Naive thymus-derived CD4-positive, alpha-beta T cell (primary cell): Measurements from ENCODE around the gene KRT4. TPM values are rescaled to one million over a fixed set of nuclear protein-coding genes. Genes with fewer than 3 reads are reported as not detected.

Source experiments
- ATAC-seq: fragments of 150-1000 bp; cut with Tn5 transposase; 2 replicates; pipeline ENCODE4 v1.10.0; 2021; ENCODE audit warnings: mild to moderate bottlenecking, moderate library complexity
- CTCF ChIA-PET: fragments of 350-600 bp; sonication (Branson Sonifier 250); formaldehyde crosslinking; loops from one replicate; lab custom pipeline; 2021; ENCODE audit warnings: antibody characterized with exemption; lab: Charles Lee
- POLR2A ChIA-PET: fragments of 350-600 bp; sonication (Branson Sonifier 250); formaldehyde crosslinking; loops from one replicate; lab custom pipeline; 2021; ENCODE audit warnings: antibody characterized with exemption, inconsistent platforms; lab: Charles Lee
- DNase-seq, 9 donors: peaks; one replicate each; pipeline versions ENCODE4 v3.0.0 to v3.0.0-alpha.2; 2020 to 2022; ENCODE audit warnings: mixed read lengths in 1 of 9
- H3K27ac ChIP-seq: one replicate; pipeline ENCODE4 v1.7.0; 2013; ENCODE audit warnings: mild to moderate bottlenecking, low read depth, low read length, moderate library complexity
- H3K27me3 ChIP-seq, 2 donors: one replicate each; pipeline ENCODE4 v1.7.0; 2013; ENCODE audit warnings: low read length in 2 of 2, mild to moderate bottlenecking in 2 of 2, moderate library complexity in 2 of 2; ENCODE audit not compliant: control insufficient read depth in 2 of 2, insufficient read depth in 2 of 2
- H3K36me3 ChIP-seq, 3 experiments: 1 replicate in 2 of 3; 2 replicates in 1 of 3; pipeline ENCODE4 v1.7.0; 2013; ENCODE audit warnings: low read length in 3 of 3, mild to moderate bottlenecking in 3 of 3, moderate library complexity in 1 of 3; ENCODE audit not compliant: insufficient read depth in 3 of 3, control insufficient read depth in 2 of 3
- H3K4me1 ChIP-seq, 2 donors: one replicate each; pipeline ENCODE4 v1.7.0; 2013; ENCODE audit warnings: low read length in 2 of 2, mild to moderate bottlenecking in 2 of 2, moderate library complexity in 1 of 2; ENCODE audit not compliant: control insufficient read depth in 2 of 2, insufficient read depth in 2 of 2
- H3K4me3 ChIP-seq: 2 replicates; pipeline ENCODE4 v1.7.0; 2013; ENCODE audit warnings: mild to moderate bottlenecking, low read length
- H3K9me3 ChIP-seq, 3 experiments: 1 replicate in 2 of 3; 2 replicates in 1 of 3; pipeline ENCODE4 v1.7.0; 2013; ENCODE audit warnings: low read length in 3 of 3; ENCODE audit not compliant: control insufficient read depth in 2 of 3
- H3K27ac Mint-ChIP-seq, 9 donors: one replicate each; pipeline ENCODE4 v1.8.0; 2020 to 2022; ENCODE audit warnings: mixed read lengths in 9 of 9, mild to moderate bottlenecking in 8 of 9, moderate library complexity in 5 of 9, inconsistent platforms in 2 of 9
- H3K27me3 Mint-ChIP-seq, 5 donors: one replicate each; pipeline ENCODE4 v1.8.0; 2021 to 2022; ENCODE audit warnings: mixed read lengths in 5 of 5, mild to moderate bottlenecking in 1 of 5
- H3K36me3 Mint-ChIP-seq, 5 donors: one replicate each; pipeline ENCODE4 v1.8.0; 2020 to 2022; ENCODE audit warnings: mixed read lengths in 5 of 5, mild to moderate bottlenecking in 3 of 5, inconsistent platforms in 1 of 5
- H3K4me1 Mint-ChIP-seq, 7 donors: one replicate each; pipeline ENCODE4 v1.8.0; 2020 to 2022; ENCODE audit warnings: mixed read lengths in 7 of 7, mild to moderate bottlenecking in 3 of 7, inconsistent platforms in 1 of 7
- H3K4me3 Mint-ChIP-seq, 10 donors: one replicate each; pipeline ENCODE4 v1.8.0; 2020 to 2022; ENCODE audit warnings: mild to moderate bottlenecking in 10 of 10, mixed read lengths in 10 of 10, moderate library complexity in 6 of 10, inconsistent platforms in 2 of 10
- H3K9me3 Mint-ChIP-seq, 11 donors: one replicate each; pipeline ENCODE4 v1.8.0; 2020 to 2022; ENCODE audit warnings: mixed read lengths in 11 of 11, mild to moderate bottlenecking in 4 of 11, inconsistent platforms in 1 of 11, moderate library complexity in 1 of 11
- intact Hi-C, 2 donors: fragments of 100-400 bp; cut with micrococcal nuclease; formaldehyde crosslinking; loops; one replicate each; pipeline ENCODE4 v1.15.1; 2023
- polyA plus RNA-seq, 2 donors: library from polyadenylated mRNA; unstranded; fragments of 300-500 nt; fragmentation: Illumina TruSeq; gene quantifications; one replicate each; pipeline ENCODE4 v1.2.3, GENCODE V29; 2021
- total RNA-seq, 6 experiments: library from RNA in 5 of 6; stranded (reverse) in 5 of 6; gene quantifications; 1 replicate in 5 of 6; 2 replicates in 1 of 6; pipeline ENCODE4 v1.2.3 and lab custom pipeline; 2021 to 2026

KRT4 gene
- total and polyA plus RNA-seq, 7 experiments from 2014 or later: not detected

- no peaks in the 10 kb centered on the region for H3K36me3 ChIP-seq
- H3K4me3 Mint-ChIP-seq: no peak overlapping the region
- H3K4me3 ChIP-seq: no peak overlapping the region
- no peak for DNase-seq
- no peak overlapping the region for H3K27ac ChIP-seq
- no peaks in the 10 kb centered on the region for H3K27me3 ChIP-seq
- H3K4me1 ChIP-seq: no peaks in the 10 kb centered on the region
- no peaks in the 10 kb centered on the region for H3K9me3 ChIP-seq
- CTCF ChIA-PET: no interaction called here
- peaks cover 0 to 5% (median 0%) of the 10 kb centered on the region in 11 donors for H3K9me3 Mint-ChIP-seq
- POLR2A ChIA-PET: no interaction called here
- H3K27me3 Mint-ChIP-seq: peaks cover 13 to 43% (median 24%) of the 10 kb centered on the region in 5 donors
- H3K4me1 Mint-ChIP-seq: peaks cover 0 to 11% (median 6%) of the 10 kb centered on the region in 7 donors
- peaks cover 0 to 3% (median 0%) of the 10 kb centered on the region in 5 donors for H3K36me3 Mint-ChIP-seq
- intact Hi-C loops: loop anchor here in 1 of 2 donors (10.0 kb wide), 1 partner anchor 200 kb away; no protein-coding TSS in a partner anchor
- H3K27ac Mint-ChIP-seq: peak overlapping the region in 1 of 9 donors; percentile 47
- ATAC-seq: no peak
Measured at GRCh38 chr12:52784909-52785308, 29.0 kb downstream of the KRT4 start.

- no peak for ATAC-seq
- intact Hi-C loops: loop anchor here in 1 of 2 donors (10.0 kb wide), 1 partner anchor 199 kb away; no protein-coding TSS in a partner anchor
- ChIA-PET CTCF (no interaction called here), POLR2A (no interaction called here)
- Histone ChIP-seq H3K27ac (no peak overlapping the region), H3K36me3 (no peaks in the 10 kb centered on the region), H3K4me3 (no peak overlapping the region), H3K27me3 (no peaks in the 10 kb centered on the region), H3K4me1 (no peaks in the 10 kb centered on the region), H3K9me3 (no peaks in the 10 kb centered on the region)
- peaks cover 2 to 35% (median 13%) of the 10 kb centered on the region in 5 donors for H3K27me3 Mint-ChIP-seq
- no peak for DNase-seq
- H3K9me3 Mint-ChIP-seq: peaks cover 0 to 5% (median 0%) of the 10 kb centered on the region in 11 donors
- peaks cover 0 to 4% (median 0%) of the 10 kb centered on the region in 7 donors for H3K4me1 Mint-ChIP-seq
- peaks cover 0 to 3% (median 0%) of the 10 kb centered on the region in 5 donors for H3K36me3 Mint-ChIP-seq
- no peak overlapping the region for H3K27ac Mint-ChIP-seq
- no peak overlapping the region for H3K4me3 Mint-ChIP-seq
Measured at GRCh38 chr12:52783563-52784316, 30.2 kb downstream of the KRT4 start.

- H3K27ac ChIP-seq: no peak overlapping the region
- ChIA-PET CTCF (no interaction called here), POLR2A (no interaction called here)
- no peak overlapping the region for H3K4me3 Mint-ChIP-seq
- peaks cover 0 to 3% (median 0%) of the 10 kb centered on the region in 5 donors for H3K36me3 Mint-ChIP-seq
- no peaks in the 10 kb centered on the region for H3K36me3 ChIP-seq
- no peaks in the 10 kb centered on the region for H3K27me3 ChIP-seq
- H3K4me3 ChIP-seq: no peak overlapping the region
- H3K9me3 ChIP-seq: no peaks in the 10 kb centered on the region
- DNase-seq (no peak), ATAC-seq (no peak)
- intact Hi-C loops: loop anchor here in 1 of 2 donors (10.0 kb wide), 1 partner anchor 198 kb away; no protein-coding TSS in a partner anchor
- H3K4me1 Mint-ChIP-seq: no peaks in the 10 kb centered on the region
- no peaks in the 10 kb centered on the region for H3K4me1 ChIP-seq
- peaks cover 0 to 5% (median 0%) of the 10 kb centered on the region in 11 donors for H3K9me3 Mint-ChIP-seq
- H3K27ac Mint-ChIP-seq: peak overlapping the region in 1 of 9 donors; percentile 36
- H3K27me3 Mint-ChIP-seq: peaks cover 0 to 24% (median 5%) of the 10 kb centered on the region in 5 donors
Measured at GRCh38 chr12:52782502-52782901, 31.4 kb downstream of the KRT4 start.

GRCh38 chr12:52781399-52782082 lies 32.4 kb downstream of the KRT4 start:
- CTCF ChIA-PET: interaction anchor here (1.4 kb wide), 1 partner anchor 196 kb away, joined by 4 read pairs; no protein-coding TSS in a partner anchor
- no peaks in the 10 kb centered on the region for H3K9me3 ChIP-seq
- Mint-ChIP-seq H3K36me3 (peaks cover 0 to 3% (median 0%) of the 10 kb centered on the region in 5 donors), H3K4me3 (no peak overlapping the region), H3K27ac (peak overlapping the region in 1 of 9 donors; percentile 72), H3K27me3 (peaks cover 0 to 22% (median 5%) of the 10 kb centered on the region in 5 donors), H3K4me1 (no peaks in the 10 kb centered on the region), H3K9me3 (peaks cover 0 to 5% (median 0%) of the 10 kb centered on the region in 11 donors)
- H3K36me3 ChIP-seq: no peaks in the 10 kb centered on the region
- DNase-seq (no peak), ATAC-seq (no peak)
- POLR2A ChIA-PET: no interaction called here
- intact Hi-C loops: loop anchor here in 1 of 2 donors (10.0 kb wide), 1 partner anchor 197 kb away; no protein-coding TSS in a partner anchor
- H3K27me3 ChIP-seq: no peaks in the 10 kb centered on the region
- no peak overlapping the region for H3K4me3 ChIP-seq
- no peaks in the 10 kb centered on the region for H3K4me1 ChIP-seq
- no peak overlapping the region for H3K27ac ChIP-seq

GRCh38 chr12:52779914-52780313 lies 34.0 kb downstream of the KRT4 start:
- DNase-seq (no peak), ATAC-seq (no peak)
- Histone ChIP-seq H3K27ac (no peak overlapping the region), H3K4me3 (no peak overlapping the region), H3K4me1 (no peaks in the 10 kb centered on the region), H3K9me3 (no peaks in the 10 kb centered on the region), H3K36me3 (no peaks in the 10 kb centered on the region), H3K27me3 (no peaks in the 10 kb centered on the region)
- peak overlapping the region in 1 of 9 donors; percentile 10 for H3K27ac Mint-ChIP-seq
- intact Hi-C loops: loop anchor here in 1 of 2 donors (10.0 kb wide), 1 partner anchor 195 kb away; no protein-coding TSS in a partner anchor
- H3K9me3 Mint-ChIP-seq: peaks cover 0 to 2% (median 0%) of the 10 kb centered on the region in 11 donors
- H3K4me1 Mint-ChIP-seq: no peaks in the 10 kb centered on the region
- peaks cover 0 to 19% (median 5%) of the 10 kb centered on the region in 5 donors for H3K27me3 Mint-ChIP-seq
- peaks cover 0 to 3% (median 0%) of the 10 kb centered on the region in 5 donors for H3K36me3 Mint-ChIP-seq
- H3K4me3 Mint-ChIP-seq: no peak overlapping the region
- POLR2A ChIA-PET: no interaction called here
- CTCF ChIA-PET: no interaction called here

- H3K27ac Mint-ChIP-seq: no peak overlapping the region
- ATAC-seq (no peak), DNase-seq (no peak)
- intact Hi-C loops: no loop called here
- CTCF ChIA-PET: interaction anchor here (1.6 kb wide), 1 partner anchor 95 kb away, joined by 3 read pairs; no protein-coding TSS in a partner anchor
- no peak overlapping the region for H3K4me3 ChIP-seq
- H3K27ac ChIP-seq: no peak overlapping the region
- H3K36me3 Mint-ChIP-seq: peaks cover 0 to under 1% (median 0%) of the 10 kb centered on the region in 5 donors
- peaks cover 0 to 2% (median 0%) of the 10 kb centered on the region in 11 donors for H3K9me3 Mint-ChIP-seq
- H3K4me1 ChIP-seq: no peaks in the 10 kb centered on the region
- no peak overlapping the region for H3K4me3 Mint-ChIP-seq
- no peaks in the 10 kb centered on the region for H3K36me3 ChIP-seq
- H3K4me1 Mint-ChIP-seq: no peaks in the 10 kb centered on the region
- POLR2A ChIA-PET: interaction anchor here (0.6 kb wide), 1 partner anchor 690 kb away, joined by 4 read pairs; no protein-coding TSS in a partner anchor
- no peaks in the 10 kb centered on the region for H3K9me3 ChIP-seq
- H3K27me3 Mint-ChIP-seq: peaks cover 0 to 14% (median under 1%) of the 10 kb centered on the region in 5 donors
- H3K27me3 ChIP-seq: no peaks in the 10 kb centered on the region
Measured at GRCh38 chr12:52778833-52779232, 35.1 kb downstream of the KRT4 start.
